Hepatocyte (in vitro differentiated cells): Measurements from ENCODE around the gene IFI44L. TPM values are rescaled to one million over a fixed set of nuclear protein-coding genes. Genes with fewer than 3 reads are reported as not detected.

Experiments used
- DNase-seq: peaks from one replicate; pipeline ENCODE4 v3.0.0-alpha.2; 2016; ENCODE audit warnings: low spot score
- H2AFZ ChIP-seq: fragments of 200-600 bp; sonication (generic); 2 replicates; pipeline ENCODE4 v1.6.0; 2016; ENCODE audit warnings: antibody characterized with exemption, mild to moderate bottlenecking
- H3K27ac ChIP-seq: fragments of 200-600 bp; sonication (generic); 2 replicates; pipeline ENCODE4 v1.5.1; 2016; ENCODE audit warnings: mild to moderate bottlenecking
- H3K27me3 ChIP-seq: fragments of 200-600 bp; sonication (generic); 2 replicates; pipeline ENCODE4 v1.6.1; 2016
- H3K36me3 ChIP-seq: fragments of 200-600 bp; sonication (generic); replicated peaks from 2 replicates; pipeline ENCODE4 v1.5.1; 2016; ENCODE audit warnings: low read depth; ENCODE audit not compliant: insufficient read depth
- H3K4me1 ChIP-seq: fragments of 200-600 bp; sonication (generic); 2 replicates; pipeline ENCODE4 v1.5.1; 2016; ENCODE audit warnings: mild to moderate bottlenecking, moderate library complexity; ENCODE audit not compliant: insufficient read depth
- H3K4me2 ChIP-seq: fragments of 200-600 bp; sonication (generic); 2 replicates; pipeline ENCODE4 v1.6.0; 2016
- H3K4me3 ChIP-seq: fragments of 200-600 bp; sonication (generic); 2 replicates; pipeline ENCODE4 v1.5.1; 2016; ENCODE audit warnings: mild to moderate bottlenecking
- H3K79me2 ChIP-seq: fragments of 200-600 bp; sonication (generic); 2 replicates; pipeline ENCODE4 v1.6.0; 2017; ENCODE audit warnings: mild to moderate bottlenecking
- H3K9me2 ChIP-seq: fragments of 200-600 bp; sonication (generic); replicated peaks from 2 replicates; pipeline ENCODE4 v1.6.0; 2017; ENCODE audit warnings: mild to moderate bottlenecking; ENCODE audit not compliant: insufficient read depth
- H3K9me3 ChIP-seq: fragments of 200-600 bp; sonication (generic); 2 replicates; pipeline ENCODE4 v1.5.1; 2016; ENCODE audit warnings: low read depth, mild to moderate bottlenecking
- H4K20me1 ChIP-seq: fragments of 200-600 bp; sonication (generic); 2 replicates; pipeline ENCODE4 v1.6.0; 2016; ENCODE audit warnings: mild to moderate bottlenecking; ENCODE audit not compliant: insufficient read depth, poor library complexity, severe bottlenecking
- EZH2 ChIP-seq: fragments of 200-600 bp; sonication (generic); IDR thresholded peaks from 2 replicates; pipeline ENCODE4 v1.6.1; 2016; ENCODE audit warnings: antibody characterized with exemption, mild to moderate bottlenecking, borderline replicate concordance
- EZH2phosphoT487 ChIP-seq: fragments of 200-600 bp; sonication (generic); IDR thresholded peaks from one replicate; pipeline ENCODE4 v1.6.1; 2018; ENCODE audit warnings: antibody characterized with exemption, mild to moderate bottlenecking, low read depth, moderate library complexity; ENCODE audit not compliant: unreplicated experiment, severe bottlenecking
- WGBS: methylation state at CpG from one replicate; pipeline ENCODE4 v1.1.6; 2016; ENCODE audit warnings: low lambda C conversion rate; ENCODE audit errors: missing lambda C conversion rate; 5-methylcytosine and 5-hydroxymethylcytosine counted together
- polyA plus RNA-seq: library from polyadenylated mRNA; unstranded; fragments of >200 nt; fragmentation: Nextera tagmentation; extraction: Ambion mirVana; gene quantifications from 2 replicates; pipeline ENCODE4 v1.2.1, GENCODE V29; 2016
- total RNA-seq: library from RNA; depleted of rRNA; stranded (reverse); fragments of >200 nt; gene quantifications from 2 replicates; pipeline ENCODE4 v1.2.3, GENCODE V29; 2014
- TF ChIP-seq, protein P1 (sequence below): fragments of 200-600 bp; sonication (generic); IDR thresholded peaks from 2 replicates; pipeline ENCODE4 v1.5.1; 2016; ENCODE audit warnings: antibody characterized with exemption, mild to moderate bottlenecking; ENCODE audit not compliant: poor library complexity

Gene IFI44L
- 2.6 and 3.5 TPM in 2 replicates for total RNA-seq
- polyA plus RNA-seq, result 0.02 and 0.19 TPM in 2 replicates

DNA sequence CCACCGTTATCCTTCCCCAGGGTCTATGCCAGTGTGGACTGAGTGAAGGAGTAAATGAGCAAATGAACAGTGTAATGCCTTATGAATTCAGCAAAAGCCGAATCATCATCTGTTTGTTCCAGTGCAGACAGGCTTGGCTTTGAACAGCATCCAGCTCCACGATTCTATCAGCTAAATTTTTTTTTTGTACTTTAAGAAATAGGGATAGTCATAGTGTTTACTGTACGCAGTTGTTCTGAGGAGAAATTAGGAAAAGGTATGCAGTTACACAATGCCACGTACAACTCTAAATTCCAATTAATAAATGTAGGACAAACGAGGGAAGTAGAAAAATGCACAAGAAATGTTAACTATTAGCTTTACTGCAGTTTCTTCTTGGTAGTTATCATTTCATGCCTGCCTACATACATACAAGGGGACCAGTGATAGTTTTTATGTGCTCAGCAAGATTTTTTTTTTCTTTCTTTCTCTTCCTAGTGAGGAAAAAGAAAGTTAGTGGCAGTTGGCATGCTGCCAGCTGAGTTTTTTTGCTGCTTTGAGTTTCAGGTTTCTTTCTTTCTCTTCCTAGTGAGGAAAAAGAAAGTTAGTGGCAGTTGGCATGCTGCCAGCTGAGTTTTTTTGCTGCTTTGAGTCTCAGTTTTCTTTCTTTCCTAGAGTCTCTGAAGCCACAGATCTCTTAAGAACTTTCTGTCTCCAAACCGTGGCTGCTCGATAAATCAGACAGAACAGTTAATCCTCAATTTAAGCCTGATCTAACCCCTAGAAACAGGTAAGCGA is at the start of gene IFI44L:
IFI44L (plus strand) TSS at position 646 of the 777 bp plus-strand sequence. CDS start 7,468 bp downstream, outside the sequence.
- peak within 1 kb of the TSS; percentile 71 for H3K4me2 ChIP-seq
- no peak within 1 kb of the TSS for H2AFZ ChIP-seq
- H3K9me3 ChIP-seq, result no peaks in the 10 kb centered on the region
- H3K79me2 ChIP-seq, result no peaks in the 10 kb centered on the region
- no peaks in the 10 kb centered on the region for H3K9me2 ChIP-seq
- no peak for DNase-seq
- H3K4me1 ChIP-seq, result peaks cover 5% of the 10 kb centered on the region
- no peaks in the 10 kb centered on the region for H4K20me1 ChIP-seq
- no peak within 1 kb of the TSS for H3K4me3 ChIP-seq
- WGBS, result 43% methylated on average over 9 of the region's 9 CpGs
- H3K27ac ChIP-seq, result peak within 1 kb of the TSS; percentile 25
- no peaks in the 10 kb centered on the region for H3K36me3 ChIP-seq
- no peaks in the 10 kb centered on the region for H3K27me3 ChIP-seq
- no peak for TF ChIP-seq EZH2phosphoT487
- TF ChIP-seq, protein P1, sequence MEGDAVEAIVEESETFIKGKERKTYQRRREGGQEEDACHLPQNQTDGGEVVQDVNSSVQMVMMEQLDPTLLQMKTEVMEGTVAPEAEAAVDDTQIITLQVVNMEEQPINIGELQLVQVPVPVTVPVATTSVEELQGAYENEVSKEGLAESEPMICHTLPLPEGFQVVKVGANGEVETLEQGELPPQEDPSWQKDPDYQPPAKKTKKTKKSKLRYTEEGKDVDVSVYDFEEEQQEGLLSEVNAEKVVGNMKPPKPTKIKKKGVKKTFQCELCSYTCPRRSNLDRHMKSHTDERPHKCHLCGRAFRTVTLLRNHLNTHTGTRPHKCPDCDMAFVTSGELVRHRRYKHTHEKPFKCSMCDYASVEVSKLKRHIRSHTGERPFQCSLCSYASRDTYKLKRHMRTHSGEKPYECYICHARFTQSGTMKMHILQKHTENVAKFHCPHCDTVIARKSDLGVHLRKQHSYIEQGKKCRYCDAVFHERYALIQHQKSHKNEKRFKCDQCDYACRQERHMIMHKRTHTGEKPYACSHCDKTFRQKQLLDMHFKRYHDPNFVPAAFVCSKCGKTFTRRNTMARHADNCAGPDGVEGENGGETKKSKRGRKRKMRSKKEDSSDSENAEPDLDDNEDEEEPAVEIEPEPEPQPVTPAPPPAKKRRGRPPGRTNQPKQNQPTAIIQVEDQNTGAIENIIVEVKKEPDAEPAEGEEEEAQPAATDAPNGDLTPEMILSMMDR, result no peak
- no peak for TF ChIP-seq EZH2

DNA sequence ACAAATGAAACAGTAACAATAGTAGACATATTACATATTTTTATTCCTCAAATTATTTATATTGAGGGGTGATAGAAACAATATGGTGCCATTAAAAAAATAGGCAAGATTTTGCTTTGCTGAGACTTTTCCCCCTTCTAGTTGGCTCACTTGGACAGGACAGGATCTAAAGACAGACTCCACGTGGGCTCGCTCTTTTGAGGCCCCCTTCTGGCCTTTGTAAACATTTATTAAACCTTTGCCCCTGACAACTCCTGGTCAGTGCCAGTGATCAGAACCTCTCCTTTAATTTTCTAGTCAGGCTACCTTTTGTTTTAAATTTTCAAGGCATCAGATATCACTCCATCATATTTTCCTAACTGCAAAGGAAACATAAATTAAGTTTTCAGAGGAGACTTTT is 49.7 kb upstream of the IFI44L start:
- H2AFZ ChIP-seq, result no peak overlapping the region
- DNase-seq, result no peak
- H3K79me2 ChIP-seq, result no peaks in the 10 kb centered on the region
- H3K27ac ChIP-seq, result no peak overlapping the region
- H3K4me2 ChIP-seq, result no peak overlapping the region
- 23% methylated on average over 2 of the region's 2 CpGs for WGBS
- no peaks in the 10 kb centered on the region for H3K36me3 ChIP-seq
- TF ChIP-seq EZH2 (no peak), EZH2phosphoT487 (no peak)
- TF ChIP-seq, protein P1, result no peak
- no peaks in the 10 kb centered on the region for H3K9me3 ChIP-seq
- H3K27me3 ChIP-seq, result no peaks in the 10 kb centered on the region
- no peaks in the 10 kb centered on the region for H4K20me1 ChIP-seq
- no peaks in the 10 kb centered on the region for H3K9me2 ChIP-seq
- H3K4me3 ChIP-seq, result no peak overlapping the region
- no peaks in the 10 kb centered on the region for H3K4me1 ChIP-seq

DNA sequence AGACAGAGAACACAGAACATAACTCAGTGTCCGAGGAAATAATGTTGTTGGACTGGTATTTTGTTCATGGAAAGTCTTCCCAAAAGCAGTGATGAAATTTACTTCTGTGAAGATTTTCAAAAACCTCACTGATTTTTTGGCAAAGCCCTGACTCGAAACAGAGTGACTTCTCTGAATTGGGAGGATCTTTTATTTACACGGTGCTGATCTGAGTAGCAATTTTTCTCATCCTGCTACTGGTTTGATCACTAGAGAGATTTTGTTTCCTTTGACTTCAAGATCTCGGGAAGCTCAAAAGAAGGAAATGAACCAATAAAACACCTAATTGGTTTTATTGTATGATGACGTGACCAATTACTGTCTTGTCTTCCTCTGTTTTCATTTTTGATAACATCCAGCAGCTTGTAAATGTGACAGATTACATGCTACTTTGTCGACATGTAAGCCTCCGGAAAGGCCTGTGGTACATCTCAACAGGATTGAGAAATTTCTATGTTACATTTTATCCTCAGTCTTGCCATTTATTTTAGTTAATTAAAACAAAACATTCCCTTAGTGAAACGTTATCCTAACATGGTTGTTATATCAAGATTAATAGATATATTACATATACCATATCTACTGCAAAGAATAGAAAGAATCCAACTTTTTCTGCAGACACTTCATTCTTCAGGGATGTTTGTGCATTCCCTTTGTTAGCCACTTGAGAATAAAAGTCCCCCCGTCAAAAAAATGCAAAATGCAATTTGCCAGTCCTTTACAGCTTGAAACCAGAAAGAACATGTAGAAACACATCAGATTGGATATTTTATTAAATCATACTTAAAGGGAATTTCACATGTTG is 42.8 kb upstream of the IFI44L start:
- H3K9me2 ChIP-seq, result no peaks in the 10 kb centered on the region
- H3K4me3 ChIP-seq, result no peak overlapping the region
- H2AFZ ChIP-seq, result no peak overlapping the region
- no peaks in the 10 kb centered on the region for H3K36me3 ChIP-seq
- no peaks in the 10 kb centered on the region for H3K79me2 ChIP-seq
- H3K4me2 ChIP-seq, result peak overlapping the region; percentile 14
- no peaks in the 10 kb centered on the region for H3K9me3 ChIP-seq
- no peak for TF ChIP-seq EZH2
- TF ChIP-seq, protein P1, result no peak
- no peak for TF ChIP-seq EZH2phosphoT487
- no peaks in the 10 kb centered on the region for H3K27me3 ChIP-seq
- no peak for DNase-seq
- no peak overlapping the region for H3K27ac ChIP-seq
- no peaks in the 10 kb centered on the region for H4K20me1 ChIP-seq
- 51% methylated on average over 9 of the region's 9 CpGs for WGBS
- no peaks in the 10 kb centered on the region for H3K4me1 ChIP-seq
